Right cardiac atrium (tissue), 5 donors: ENCODE data around the gene HOXA4. TPM values are rescaled to one million over a fixed set of nuclear protein-coding genes. Genes with fewer than 3 reads are reported as not detected.

Source experiments
- ATAC-seq, 2 donors: fragments of 200-7000 bp; cut with Tn5 transposase; one replicate each; pipeline versions ENCODE4 v1.8.0 to v1.9.1; 2020; ENCODE audit warnings: moderate library complexity in 2 of 2, mild to moderate bottlenecking in 1 of 2
- DNase-seq, 3 donors: peaks; one replicate each; pipeline ENCODE4 v3.0.0-alpha.2; 2020
- H3K27ac ChIP-seq: one replicate; pipeline ENCODE4 v1.5.1; 2013; ENCODE audit warnings: mild to moderate bottlenecking, low read length, control low read depth, moderate library complexity
- H3K27me3 ChIP-seq: one replicate; pipeline ENCODE4 v1.6.1; 2013; ENCODE audit not compliant: control insufficient read depth, insufficient read depth
- H3K4me1 ChIP-seq: one replicate; pipeline ENCODE4 v1.6.1; 2013; ENCODE audit warnings: low read length; ENCODE audit not compliant: control insufficient read depth, insufficient read depth
- H3K4me3 ChIP-seq: one replicate; pipeline ENCODE4 v1.5.1; 2013; ENCODE audit warnings: low read length, control low read depth
- H3K9me3 ChIP-seq: one replicate; pipeline ENCODE4 v1.6.1; 2013; ENCODE audit warnings: low read length; ENCODE audit not compliant: control insufficient read depth
- WGBS: extraction: QIAGEN DNeasy Blood & Tissue Kit; methylation state at CpG from one replicate; pipeline ENCODE4 v1.1.7; 2013; 5-methylcytosine and 5-hydroxymethylcytosine counted together
- intact Hi-C, 4 donors: fragments of 100-400 bp; cut with DNase I; formaldehyde crosslinking; loops; one replicate each; pipeline versions ENCODE4 v1.11.0 to v1.14.0; 2022 to 2023
- microRNA-seq, 2 donors: library from miRNA; unstranded; fragments of <30 nt; microRNA quantifications; one replicate each; pipeline ENCODE4 v1.2.0, GENCODE V29; 2020 to 2021
- polyA plus RNA-seq: library from polyadenylated mRNA; stranded (reverse); fragments of 200-250 nt; gene quantifications from one replicate; pipeline ENCODE4 v1.2.3, GENCODE V29; 2013
- total RNA-seq, 4 donors: library from RNA; stranded (reverse); fragmentation: NEBNext Ultra II Directional; extraction: Animal tissue kit (Norgen Biotek cat#: 25700); gene quantifications; one replicate each; pipeline ENCODE4 v1.2.1, GENCODE V29; 2021
- donor health status: healthy with polysubstance abuse.
- donor health status: DM: no; HTN: yes; CAD: no.
- donor health status: DM: no; HTN: no; CAD: no.
- donor health status: DM: no; HTN: yes; CAD: no; lungs with severe emphysema.
- donor health status: DM: yes; HTN: yes; CAD: no.

HOXA4 gene
- total and polyA plus RNA-seq, 5 donors: 0.12 to 3.3 (median 1.9) TPM

DNA sequence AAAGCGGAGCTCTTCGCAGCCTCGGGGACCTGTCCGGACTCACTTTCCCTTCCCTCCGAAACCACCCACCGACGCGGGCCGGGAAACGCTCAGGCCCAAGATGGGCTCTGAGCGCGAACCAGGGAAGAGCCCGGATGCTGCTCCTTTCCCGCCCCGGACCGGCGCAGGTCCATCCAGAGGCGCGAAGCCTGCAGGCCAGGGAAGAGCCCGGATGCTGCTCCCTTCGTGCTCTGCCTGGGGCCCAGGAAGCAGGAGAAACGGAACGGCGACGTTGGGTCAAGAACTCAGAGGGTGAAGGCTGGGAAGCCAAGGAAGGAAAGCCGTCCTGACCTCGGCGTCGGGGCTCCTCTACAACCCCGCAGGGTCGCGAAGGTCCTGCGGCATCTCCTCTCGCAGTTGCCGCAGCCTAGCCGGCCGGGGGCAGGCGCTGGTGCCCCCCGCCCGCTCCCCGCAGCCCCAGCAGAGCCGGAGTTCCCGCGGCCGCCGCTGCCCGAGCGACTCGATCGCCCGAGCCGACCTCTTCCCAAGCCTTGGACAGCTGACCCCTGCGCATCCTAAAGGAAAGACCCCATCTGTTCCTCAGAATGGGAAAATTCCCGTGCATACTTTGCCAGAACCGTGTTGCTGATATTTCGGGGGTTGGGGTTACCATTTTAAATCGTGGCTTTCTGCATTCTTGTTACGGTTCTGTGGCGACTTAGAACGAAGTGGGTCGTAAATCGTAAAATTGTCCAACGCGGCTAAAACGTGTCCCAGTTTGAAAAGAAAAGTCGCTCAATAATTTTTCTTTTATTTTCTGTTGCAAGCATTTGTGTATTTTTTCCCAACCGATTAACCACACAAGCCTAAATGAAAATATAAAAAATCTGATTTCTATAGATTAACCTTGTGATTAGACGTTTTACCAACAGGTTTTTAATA is 42.3 kb downstream of the HOXA4 start:
- DNase-seq (no peak), ATAC-seq (no peak)
- peaks cover 2% of the 10 kb centered on the region for H3K27me3 ChIP-seq
- H3K4me1 ChIP-seq: no peaks in the 10 kb centered on the region
- H3K9me3 ChIP-seq: no peaks in the 10 kb centered on the region
- peak overlapping the region; percentile 9 for H3K4me3 ChIP-seq
- WGBS: 15% methylated on average over 68 of the region's 68 CpGs
- H3K27ac ChIP-seq: no peak overlapping the region
- intact Hi-C loops: no loop called here

DNA sequence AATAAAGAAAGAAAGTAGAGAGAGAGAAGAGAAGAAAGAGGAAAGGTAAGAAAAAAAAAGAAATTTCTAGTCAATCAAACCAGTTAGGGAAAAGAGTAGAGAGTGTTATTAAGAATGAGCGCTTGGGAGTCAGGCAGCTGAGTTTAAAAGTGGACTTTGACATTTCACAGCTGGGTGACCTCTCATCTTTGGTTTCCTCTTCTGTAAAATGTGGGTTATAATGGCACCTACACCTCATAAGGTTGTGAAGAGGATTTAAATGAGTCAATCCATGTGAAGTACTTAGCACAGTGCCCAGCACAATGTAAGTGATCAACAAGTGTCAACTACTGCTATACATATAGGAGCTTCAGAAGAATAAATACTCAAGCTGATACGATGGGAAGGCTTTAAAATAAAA is 46.9 kb downstream of the HOXA4 start:
- intact Hi-C loops: no loop called here
- DNase-seq (no peak), ATAC-seq (no peak)
- Histone ChIP-seq H3K4me1 (no peaks in the 10 kb centered on the region), H3K27ac (no peak overlapping the region), H3K27me3 (no peaks in the 10 kb centered on the region), H3K9me3 (no peaks in the 10 kb centered on the region), H3K4me3 (no peak overlapping the region)
- 87% methylated on average over 2 of the region's 2 CpGs for WGBS

DNA sequence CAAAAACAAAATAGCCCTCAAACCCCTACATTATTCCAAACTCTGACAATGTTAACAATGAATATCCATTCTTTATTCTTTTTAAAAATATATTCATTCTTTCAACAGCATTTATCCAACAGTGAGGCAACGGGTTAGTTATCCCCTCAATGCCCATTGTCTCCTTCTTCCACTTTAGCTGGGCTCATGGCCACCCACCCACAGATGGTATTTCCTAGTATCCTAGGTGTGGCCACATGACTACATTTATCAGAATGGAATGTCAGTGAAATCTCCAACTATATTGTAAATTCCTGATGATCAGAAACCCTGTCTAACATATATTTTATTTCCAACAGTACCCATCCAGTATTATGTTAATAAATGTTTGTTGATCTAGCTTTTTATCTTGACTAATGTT is 48.4 kb downstream of the HOXA4 start:
- H3K4me1 ChIP-seq: no peaks in the 10 kb centered on the region
- no peak for ATAC-seq
- H3K4me3 ChIP-seq: no peak overlapping the region
- intact Hi-C loops: no loop called here
- no peak for DNase-seq
- WGBS: 78% methylated on average over 1 of the region's 1 CpG
- no peaks in the 10 kb centered on the region for H3K9me3 ChIP-seq
- no peaks in the 10 kb centered on the region for H3K27me3 ChIP-seq
- H3K27ac ChIP-seq: no peak overlapping the region

DNA sequence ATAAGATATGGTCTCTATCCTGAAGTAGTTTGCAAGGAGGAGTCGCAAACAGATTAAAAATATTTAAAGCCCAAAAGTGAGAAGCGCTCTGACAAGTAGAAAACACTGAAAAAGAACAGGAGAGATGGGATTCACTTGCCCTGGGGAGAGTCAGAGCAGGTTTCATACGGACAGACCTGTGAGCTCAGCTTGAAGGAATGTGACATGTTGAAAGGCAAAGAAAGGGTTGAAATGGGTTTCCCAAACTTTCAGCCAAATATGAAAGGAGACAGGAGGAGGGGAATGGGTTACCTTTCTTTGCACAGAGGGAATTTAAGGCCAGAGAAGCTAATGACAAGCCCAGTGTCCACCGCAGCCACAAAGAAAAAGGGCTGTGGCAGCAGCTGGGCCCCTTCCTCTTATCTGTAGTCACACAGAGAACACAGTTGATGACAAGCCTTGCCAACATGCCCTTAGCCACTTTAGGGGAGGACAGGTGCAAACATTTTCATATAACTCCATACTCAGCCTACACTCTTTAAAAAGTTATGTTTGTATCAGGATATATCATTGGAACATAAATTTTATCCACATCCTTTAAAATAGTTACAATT is 49.6 kb downstream of the HOXA4 start:
- DNase-seq: no peak
- Histone ChIP-seq H3K4me1 (no peaks in the 10 kb centered on the region), H3K27ac (no peak overlapping the region), H3K9me3 (no peaks in the 10 kb centered on the region), H3K4me3 (no peak overlapping the region), H3K27me3 (no peaks in the 10 kb centered on the region)
- intact Hi-C loops: no loop called here
- no peak for ATAC-seq
- WGBS: 53% methylated on average over 4 of the region's 4 CpGs

DNA sequence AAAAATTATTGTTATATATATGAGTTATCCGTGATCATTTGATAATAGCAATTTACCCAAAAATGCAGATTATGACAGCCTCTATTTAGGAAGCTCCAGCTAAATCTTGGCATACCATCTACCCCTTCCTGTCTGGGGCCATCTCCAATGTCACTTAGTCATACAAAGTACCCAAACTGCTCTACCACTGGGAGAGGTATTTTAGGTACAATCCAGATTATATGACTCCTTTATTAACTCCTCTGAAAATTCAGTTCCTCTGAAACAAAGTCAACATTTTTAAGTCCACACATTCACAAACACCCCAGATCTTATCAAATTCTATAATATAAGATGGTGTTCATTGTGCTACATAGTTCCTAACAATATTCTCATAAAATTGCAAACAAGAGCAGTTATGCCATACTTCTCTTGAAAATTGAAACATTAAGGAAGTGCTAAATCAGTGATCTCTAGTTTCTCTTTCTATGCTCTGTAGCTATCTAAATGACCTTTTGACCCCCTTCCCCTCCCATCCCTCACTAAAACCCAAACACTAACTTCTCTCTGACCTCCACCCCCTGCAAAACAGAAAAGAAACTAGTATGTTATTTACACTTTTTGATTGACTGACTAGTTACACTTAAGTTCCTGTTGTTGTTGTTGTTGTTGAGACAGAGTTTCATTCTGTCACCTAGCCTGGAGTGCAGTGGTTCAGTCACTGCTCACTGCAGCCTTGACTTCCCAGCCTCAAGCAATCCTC is 51.2 kb downstream of the HOXA4 start:
- no peaks in the 10 kb centered on the region for H3K27me3 ChIP-seq
- H3K4me3 ChIP-seq: no peak overlapping the region
- WGBS: 95% methylated on average over 1 of the region's 1 CpG
- ATAC-seq: no peak
- H3K4me1 ChIP-seq: no peaks in the 10 kb centered on the region
- no peak for DNase-seq
- intact Hi-C loops: no loop called here
- H3K27ac ChIP-seq: no peak overlapping the region
- no peaks in the 10 kb centered on the region for H3K9me3 ChIP-seq

DNA sequence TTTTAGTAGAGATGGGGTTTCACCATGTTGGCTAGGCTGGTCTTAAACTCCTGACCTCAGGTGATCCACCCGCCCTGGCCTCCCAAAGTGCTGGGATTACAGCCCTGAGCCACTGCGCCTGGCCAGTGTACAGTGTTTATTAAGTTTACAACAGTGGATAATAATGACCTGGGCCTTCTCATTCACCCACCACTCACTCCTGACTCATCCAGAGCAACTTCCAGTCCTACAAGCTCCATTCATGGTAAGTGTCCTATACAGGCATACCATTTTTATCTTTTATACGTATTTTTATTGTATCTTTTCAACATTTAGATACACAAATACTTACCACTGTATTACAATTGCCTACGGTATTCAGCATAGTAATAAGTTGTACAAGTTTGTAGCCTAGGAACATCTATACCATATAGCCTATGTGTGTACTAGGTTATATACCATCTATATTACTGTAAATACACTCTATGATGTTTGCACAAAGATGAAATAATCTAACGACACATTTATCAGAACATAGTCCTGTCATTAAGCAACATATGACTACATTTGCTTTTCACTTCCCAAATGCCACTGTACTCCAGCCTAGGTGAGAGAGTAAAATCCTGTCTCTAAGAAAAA is 51.8 kb downstream of the HOXA4 start:
- intact Hi-C loops: no loop called here
- Histone ChIP-seq H3K27ac (no peak overlapping the region), H3K9me3 (no peaks in the 10 kb centered on the region), H3K27me3 (no peaks in the 10 kb centered on the region), H3K4me3 (no peak overlapping the region), H3K4me1 (no peaks in the 10 kb centered on the region)
- ATAC-seq: no peak
- WGBS: 91% methylated on average over 5 of the region's 5 CpGs
- no peak for DNase-seq

Small RNA genes lying within 50 kb of the gene (microRNA-seq; reads per million reads assigned to microRNA genes)
- 5.0 to 11.2 reads per million in 2 donors for gene MIR196B

Other genes starting within 250 kb of the HOXA4 start
- gene HOXA1, start 34.8 kb downstream of the HOXA4 start, total RNA-seq: under 1 TPM in 2 of 4 donors, not detected in 2; 0.15 to 0.29 TPM
- gene HOXA1, start 34.8 kb downstream of the HOXA4 start, polyA plus RNA-seq: 0.14 TPM
- gene HOXA2, start 28.1 kb downstream of the HOXA4 start, total RNA-seq: under 1 TPM in 3 of 4 donors, not detected in 1; 0.12 to 0.60 (median 0.37) TPM
- gene HOXA2, start 28.1 kb downstream of the HOXA4 start, polyA plus RNA-seq: 0.36 TPM
- gene HOXA5, start 12.9 kb upstream of the HOXA4 start, total RNA-seq: under 1 TPM in 1 of 4 donors, not detected in 3; 0.17 TPM
- gene HOXA5, start 12.9 kb upstream of the HOXA4 start, polyA plus RNA-seq: 0.43 TPM
- gene HOXA6, start 17.0 kb upstream of the HOXA4 start, total RNA-seq: not detected
- gene HOXA6, start 17.0 kb upstream of the HOXA4 start, polyA plus RNA-seq: not detected
- 1 to 10 TPM in 1 of 4 donors, under 1 TPM in 3; 0.28 to 1.3 (median 0.43) TPM for gene HOXA3, start 21.8 kb upstream of the HOXA4 start, total RNA-seq
- 1.0 TPM for gene HOXA3, start 21.8 kb upstream of the HOXA4 start, polyA plus RNA-seq
- gene HOXA7, start 25.9 kb upstream of the HOXA4 start, total RNA-seq: not detected
- 0.11 TPM for gene HOXA7, start 25.9 kb upstream of the HOXA4 start, polyA plus RNA-seq
- not detected for gene HOXA9, start 34.8 kb upstream of the HOXA4 start, total RNA-seq
- not detected for gene HOXA9, start 34.8 kb upstream of the HOXA4 start, polyA plus RNA-seq
- gene HOXA10, start 43.6 kb upstream of the HOXA4 start, total RNA-seq: not detected
- not detected for gene HOXA10, start 43.6 kb upstream of the HOXA4 start, polyA plus RNA-seq
- gene HOXA11, start 54.5 kb upstream of the HOXA4 start, total RNA-seq: not detected
- not detected for gene HOXA11, start 54.5 kb upstream of the HOXA4 start, polyA plus RNA-seq
- gene HOXA13, start 69.3 kb upstream of the HOXA4 start, total RNA-seq: not detected
- gene HOXA13, start 69.3 kb upstream of the HOXA4 start, polyA plus RNA-seq: not detected
- not detected for gene EVX1, start 112.0 kb upstream of the HOXA4 start, total RNA-seq
- 0.05 TPM for gene EVX1, start 112.0 kb upstream of the HOXA4 start, polyA plus RNA-seq